Left ventricle myocardium inferior (tissue), 1 donor: Measurements from ENCODE around the gene ZBTB48. TPM values are rescaled to one million over a fixed set of nuclear protein-coding genes. Genes with fewer than 3 reads are reported as not detected.
A peak's percentile ranks its signal among the peaks of the same experiment; 100 is the strongest.

Experiments
- DNase-seq: peaks from one replicate; pipeline ENCODE4 v3.0.0-alpha.2; 2020
- H3K27ac ChIP-seq: fragments of 200-600 bp; replicated peaks from 2 replicates; pipeline ENCODE4 v1.8.0; 2021
- H3K27me3 ChIP-seq: fragments of 200-600 bp; 2 replicates; pipeline ENCODE4 v1.8.0; 2021; ENCODE audit warnings: low read depth
- H3K36me3 ChIP-seq: fragments of 200-600 bp; 2 replicates; pipeline ENCODE4 v1.8.0; 2021
- H3K4me1 ChIP-seq: fragments of 200-600 bp; 2 replicates; pipeline ENCODE4 v1.8.0; 2021
- H3K4me3 ChIP-seq: fragments of 200-600 bp; 2 replicates; pipeline ENCODE4 v1.8.0; 2021; ENCODE audit warnings: mild to moderate bottlenecking, moderate library complexity
- H3K9me3 ChIP-seq: fragments of 200-600 bp; replicated peaks from 2 replicates; pipeline ENCODE4 v1.8.0; 2021
- intact Hi-C: fragments of 100-400 bp; cut with micrococcal nuclease; formaldehyde crosslinking; loops from one replicate; pipeline ENCODE4 v1.11.0; 2022
- total RNA-seq: library from RNA; stranded (reverse); fragmentation: NEBNext Ultra II Directional; extraction: Animal tissue kit (Norgen Biotek cat#: 25700); gene quantifications from one replicate; pipeline ENCODE4 v1.2.1, GENCODE V29; 2021
- TF ChIP-seq, protein P1 (sequence below): fragments of 200-600 bp; IDR thresholded peaks from 2 replicates; pipeline ENCODE4 v1.8.0; 2021; ENCODE audit warnings: antibody characterized with exemption, mild to moderate bottlenecking, borderline replicate concordance
- donor health status: DM: no; HTN: yes; CAD: no; lungs with severe emphysema.

ZBTB48 gene
- total RNA-seq, 1 donor from 2014 or later, result 12.9 TPM

- H3K4me3 ChIP-seq, result peak overlapping the region; percentile 97
- TF ChIP-seq, protein P1, sequence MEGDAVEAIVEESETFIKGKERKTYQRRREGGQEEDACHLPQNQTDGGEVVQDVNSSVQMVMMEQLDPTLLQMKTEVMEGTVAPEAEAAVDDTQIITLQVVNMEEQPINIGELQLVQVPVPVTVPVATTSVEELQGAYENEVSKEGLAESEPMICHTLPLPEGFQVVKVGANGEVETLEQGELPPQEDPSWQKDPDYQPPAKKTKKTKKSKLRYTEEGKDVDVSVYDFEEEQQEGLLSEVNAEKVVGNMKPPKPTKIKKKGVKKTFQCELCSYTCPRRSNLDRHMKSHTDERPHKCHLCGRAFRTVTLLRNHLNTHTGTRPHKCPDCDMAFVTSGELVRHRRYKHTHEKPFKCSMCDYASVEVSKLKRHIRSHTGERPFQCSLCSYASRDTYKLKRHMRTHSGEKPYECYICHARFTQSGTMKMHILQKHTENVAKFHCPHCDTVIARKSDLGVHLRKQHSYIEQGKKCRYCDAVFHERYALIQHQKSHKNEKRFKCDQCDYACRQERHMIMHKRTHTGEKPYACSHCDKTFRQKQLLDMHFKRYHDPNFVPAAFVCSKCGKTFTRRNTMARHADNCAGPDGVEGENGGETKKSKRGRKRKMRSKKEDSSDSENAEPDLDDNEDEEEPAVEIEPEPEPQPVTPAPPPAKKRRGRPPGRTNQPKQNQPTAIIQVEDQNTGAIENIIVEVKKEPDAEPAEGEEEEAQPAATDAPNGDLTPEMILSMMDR, result no peak
- peaks cover 90% of the 10 kb centered on the region for H3K4me1 ChIP-seq
- intact Hi-C loops, result no loop called here
- peak overlapping the region; percentile 100 for H3K27ac ChIP-seq
- peak; percentile 51 for DNase-seq
- no peaks in the 10 kb centered on the region for H3K27me3 ChIP-seq
- peaks cover 32% of the 10 kb centered on the region for H3K36me3 ChIP-seq
- no peaks in the 10 kb centered on the region for H3K9me3 ChIP-seq
These were observed 22.3 kb downstream of the ZBTB48 start for GRCh38 chr1:6601923-6602668.

- intact Hi-C loops, result no loop called here
- Histone ChIP-seq H3K9me3 (no peaks in the 10 kb centered on the region), H3K4me3 (peak within 1 kb of the TSS; percentile 97), H3K27me3 (no peaks in the 10 kb centered on the region), H3K4me1 (peaks cover 83% of the 10 kb centered on the region), H3K27ac (peak within 1 kb of the TSS; percentile 100), H3K36me3 (peaks cover 25% of the 10 kb centered on the region)
- TF ChIP-seq, protein P1, result no peak
- peak; percentile 92 for DNase-seq
These were observed 23.0 kb downstream of the ZBTB48 start, which contains the start of gene KLHL21 for GRCh38 chr1:6602669-6603237. KLHL21 (minus strand) TSS chr1:6602869; CDS start chr1:6602817, 52 bp downstream.

DNA sequence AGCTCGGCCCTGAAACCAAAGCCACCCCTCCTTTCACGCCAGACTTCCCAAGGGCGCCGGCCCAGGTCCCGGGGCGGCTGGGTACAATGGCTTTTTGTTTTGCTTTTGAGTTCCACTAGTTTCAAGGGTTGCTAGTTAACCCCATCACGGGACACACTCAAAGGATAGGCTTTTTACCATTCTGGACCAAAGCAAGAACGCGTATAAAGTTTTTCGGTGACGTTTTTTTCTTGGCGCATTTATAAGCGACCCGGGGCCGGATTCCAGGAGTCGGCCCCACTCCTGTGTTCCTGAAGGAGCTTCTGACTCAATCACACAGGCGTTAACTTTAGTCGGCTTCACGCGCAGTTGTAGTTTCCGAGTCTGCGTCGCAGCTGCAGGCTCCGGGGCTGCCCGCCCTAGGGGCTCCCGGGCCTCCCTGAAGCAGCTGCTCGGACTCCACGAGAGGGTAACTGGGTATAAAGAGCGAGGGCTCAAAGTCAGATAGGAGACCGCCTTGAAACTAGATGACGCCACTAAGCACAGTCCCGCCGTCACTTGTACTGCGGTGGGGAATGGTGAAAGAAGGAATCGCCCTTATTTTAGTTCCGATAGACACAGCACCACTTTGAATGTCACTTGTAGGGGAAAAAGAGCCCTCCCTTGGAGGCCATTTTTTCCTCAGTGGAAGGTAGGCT is 23.6 kb downstream of the ZBTB48 start:
- Histone ChIP-seq H3K9me3 (no peaks in the 10 kb centered on the region), H3K4me1 (peaks cover 77% of the 10 kb centered on the region), H3K4me3 (peak overlapping the region; percentile 97), H3K27me3 (no peaks in the 10 kb centered on the region), H3K27ac (peak overlapping the region; percentile 100), H3K36me3 (peaks cover 19% of the 10 kb centered on the region)
- TF ChIP-seq, protein P1, result no peak
- peak; percentile 57 for DNase-seq
- intact Hi-C loops, result no loop called here

- TF ChIP-seq, protein P1, result peak; percentile 31
- Histone ChIP-seq H3K36me3 (peaks cover 12% of the 10 kb centered on the region), H3K27me3 (no peaks in the 10 kb centered on the region), H3K4me1 (peaks cover 76% of the 10 kb centered on the region), H3K9me3 (no peaks in the 10 kb centered on the region), H3K4me3 (peak overlapping the region; percentile 97), H3K27ac (peak overlapping the region; percentile 100)
- peak; percentile 81 for DNase-seq
- intact Hi-C loops, result no loop called here
These were observed 24.2 kb downstream of the ZBTB48 start for GRCh38 chr1:6603915-6604558.

GRCh38 chr1:6612641-6613360 is 33.0 kb downstream of the ZBTB48 start:
- intact Hi-C loops, result no loop called here

More at GRCh38 chr1:6612641-6613360, 33.0 kb downstream of the ZBTB48 start:
- Histone ChIP-seq H3K27ac (peak overlapping the region; percentile 99), H3K36me3 (peaks cover 5% of the 10 kb centered on the region), H3K9me3 (no peaks in the 10 kb centered on the region), H3K4me1 (peaks cover 69% of the 10 kb centered on the region), H3K27me3 (no peaks in the 10 kb centered on the region), H3K4me3 (peak overlapping the region; percentile 99)
- peak; percentile 36 for DNase-seq
- TF ChIP-seq, protein P1, result no peak
